Effector CD4-positive, alpha-beta T cell (primary cell): Measurements from ENCODE around the gene ZCWPW2.

ENCODE experiments used
- DNase-seq: peaks from one replicate; pipeline ENCODE4 v3.0.0-alpha.2; 2020

ZCWPW2 gene

GRCh38 chr3:28376424-28376823 lies 27.9 kb downstream of the ZCWPW2 start:
- DNase-seq = no peak

- no peak for DNase-seq
These were observed 37.5 kb downstream of the ZCWPW2 start for GRCh38 chr3:28386049-28386448.

GRCh38 chr3:28388978-28389377 lies 40.5 kb downstream of the ZCWPW2 start:
- no peak for DNase-seq

- DNase-seq = no peak
These were observed 50.7 kb downstream of the ZCWPW2 start for GRCh38 chr3:28399206-28399605.

- no peak for DNase-seq
These were observed 57.7 kb downstream of the ZCWPW2 start for GRCh38 chr3:28406241-28406640.

- no peak for DNase-seq
These were observed 100.9 kb downstream of the ZCWPW2 start for GRCh38 chr3:28449398-28449797.

GRCh38 chr3:28462866-28463265 lies 114.3 kb downstream of the ZCWPW2 start:
- DNase-seq = no peak

- no peak for DNase-seq
These were observed 118.9 kb downstream of the ZCWPW2 start for GRCh38 chr3:28467414-28467813.

GRCh38 chr3:28476194-28476593 lies 127.7 kb downstream of the ZCWPW2 start:
- no peak for DNase-seq

GRCh38 chr3:28476764-28477163 lies 128.2 kb downstream of the ZCWPW2 start:
- no peak for DNase-seq

- DNase-seq = no peak
These were observed 136.6 kb downstream of the ZCWPW2 start for GRCh38 chr3:28485164-28485563.

- DNase-seq = no peak
These were observed 146.8 kb downstream of the ZCWPW2 start for GRCh38 chr3:28495301-28495700.

- DNase-seq = no peak
These were observed 153.9 kb downstream of the ZCWPW2 start for GRCh38 chr3:28502397-28502937.

- DNase-seq = no peak
These were observed 156.5 kb downstream of the ZCWPW2 start for GRCh38 chr3:28504976-28505375.

- DNase-seq = no peak
These were observed 173.1 kb downstream of the ZCWPW2 start for GRCh38 chr3:28521663-28522062.

- no peak for DNase-seq
These were observed 193.8 kb downstream of the ZCWPW2 start for GRCh38 chr3:28542351-28542750.

- DNase-seq = no peak
These were observed 195.7 kb downstream of the ZCWPW2 start for GRCh38 chr3:28544236-28544635.

- no peak for DNase-seq
These were observed 196.3 kb downstream of the ZCWPW2 start for GRCh38 chr3:28544831-28545230.

- no peak for DNase-seq
These were observed 199.2 kb downstream of the ZCWPW2 start for GRCh38 chr3:28547677-28548076.

- no peak for DNase-seq
These were observed 204.7 kb downstream of the ZCWPW2 start for GRCh38 chr3:28553175-28553574.

GRCh38 chr3:28556195-28556594 lies 207.7 kb downstream of the ZCWPW2 start:
- no peak for DNase-seq

GRCh38 chr3:28564211-28564610 lies 215.7 kb downstream of the ZCWPW2 start:
- DNase-seq = no peak

- no peak for DNase-seq
These were observed 220.8 kb downstream of the ZCWPW2 start for GRCh38 chr3:28569357-28569756.

GRCh38 chr3:28574036-28574435 lies 225.5 kb downstream of the ZCWPW2 start:
- DNase-seq = no peak

- DNase-seq = no peak
These were observed 226.7 kb downstream of the ZCWPW2 start for GRCh38 chr3:28575100-28575745.
